Esophagus mucosa (tissue), 1 donor: ENCODE measurements around the gene BRD1. TPM values are rescaled to one million over a fixed set of nuclear protein-coding genes. Genes with fewer than 3 reads are reported as not detected.
"Not testable (repeated sequence)": the region's sequence is repeated elsewhere in the genome, so short reads cannot be mapped to it uniquely, and the experiment has no call there.

Experiments
- ATAC-seq: fragments of 200-7000 bp; cut with Tn5 transposase; one replicate; pipeline ENCODE4 v1.9.1; 2020
- total RNA-seq: library from RNA; stranded (reverse); gene quantifications from one replicate; pipeline ENCODE4 v1.2.4, GENCODE V29; 2023
- donor health status: DM: yes; HTN: yes; CAD: no.

BRD1 gene
- total RNA-seq, 1 donor from 2014 or later = 23.8 TPM

DNA sequence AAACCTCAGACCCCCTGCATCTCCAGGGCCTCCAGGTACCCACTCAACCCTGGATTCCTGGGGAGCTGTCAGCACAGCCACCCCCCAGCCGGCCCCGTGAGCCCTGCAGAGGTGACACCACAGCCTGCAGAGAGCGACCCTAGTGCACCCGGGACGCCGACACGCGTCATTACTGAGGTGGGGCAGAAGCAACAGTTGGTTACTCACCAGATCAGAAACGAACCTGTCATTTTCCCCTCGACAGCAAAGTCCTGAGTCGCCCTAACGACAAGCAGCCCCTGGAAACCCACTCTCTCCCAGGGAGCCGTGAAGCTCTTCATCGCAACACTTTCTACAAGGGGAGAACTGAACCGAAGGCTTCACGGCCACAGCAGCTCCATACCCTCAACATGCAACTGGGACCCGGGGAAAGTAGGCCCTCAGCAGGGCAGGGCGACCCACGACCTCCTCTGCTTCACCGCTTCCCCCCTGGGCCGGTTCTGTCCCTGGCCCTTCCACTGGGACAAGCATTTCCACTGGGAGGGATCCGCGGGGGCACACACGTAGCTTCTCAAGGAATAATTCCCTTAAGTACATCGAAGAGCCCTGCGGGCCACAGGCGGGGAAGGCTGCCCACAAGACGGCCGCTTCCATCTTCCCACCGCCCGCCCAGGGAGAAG lies 1.6 kb downstream of the BRD1 start:
- ATAC-seq = peak; percentile 71

GRCh38 chr22:49825436-49825835 lies 2.2 kb downstream of the BRD1 start:
- ATAC-seq = no peak

GRCh38 chr22:49824936-49825335 lies 2.7 kb downstream of the BRD1 start:
- ATAC-seq = no peak

DNA sequence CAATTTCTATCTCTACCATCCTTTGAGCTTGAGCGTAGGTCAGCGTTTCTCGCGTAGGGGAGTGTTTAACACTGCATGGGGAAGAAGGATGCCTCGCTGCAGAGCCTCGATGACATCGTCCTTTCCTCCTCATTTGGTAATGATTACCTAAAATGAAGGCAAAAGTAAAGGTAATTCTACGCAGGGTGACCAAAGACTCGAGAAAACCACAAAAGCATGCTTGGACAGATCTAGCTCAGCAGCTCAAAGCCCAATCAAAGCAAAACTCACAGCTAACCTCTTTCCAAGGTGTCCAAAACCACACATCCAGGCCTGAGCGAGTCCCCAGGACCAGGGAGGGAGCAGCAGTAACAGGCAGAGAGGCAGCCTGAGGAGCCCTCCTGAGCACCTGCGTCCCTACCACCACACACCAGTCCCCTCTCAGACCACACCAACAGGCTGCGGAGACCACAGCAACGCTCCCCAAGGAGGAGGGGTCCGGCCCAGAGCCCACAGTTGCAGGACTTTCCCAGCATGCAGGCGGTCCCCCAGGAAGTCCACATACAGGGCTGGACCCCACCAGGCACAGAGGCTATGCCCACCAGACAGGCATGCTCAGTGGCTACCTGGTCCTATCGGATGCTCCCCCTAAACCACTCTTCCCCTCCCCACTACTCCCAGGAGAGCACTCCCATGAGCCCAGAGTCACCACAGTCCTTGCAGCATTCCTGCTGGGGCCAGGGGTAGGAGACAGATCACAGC lies 3.3 kb downstream of the BRD1 start:
- ATAC-seq = no peak

GRCh38 chr22:49823289-49824045 lies 4.2 kb downstream of the BRD1 start:
- ATAC-seq = no peak

DNA sequence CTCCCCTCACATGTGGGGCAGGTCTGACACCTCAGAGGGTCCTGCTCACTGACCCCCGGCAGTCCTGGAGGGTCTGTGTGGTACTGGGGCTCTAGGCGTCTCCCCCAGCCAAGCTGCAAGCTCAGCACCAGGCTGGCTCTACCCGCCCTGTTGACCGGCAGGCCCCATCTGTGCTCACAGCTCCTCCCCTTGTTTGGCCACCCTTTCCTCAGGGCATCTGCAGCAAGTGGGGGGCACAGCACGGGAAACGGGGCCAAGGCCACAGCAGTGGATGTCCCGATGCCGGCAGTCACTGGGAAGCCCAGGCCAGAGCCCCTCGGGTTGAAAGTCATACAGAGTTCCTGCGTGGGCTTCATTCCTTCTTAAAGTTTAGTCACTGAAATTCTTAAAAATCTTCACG lies 5.9 kb downstream of the BRD1 start:
- not testable (repeated sequence) for ATAC-seq

DNA sequence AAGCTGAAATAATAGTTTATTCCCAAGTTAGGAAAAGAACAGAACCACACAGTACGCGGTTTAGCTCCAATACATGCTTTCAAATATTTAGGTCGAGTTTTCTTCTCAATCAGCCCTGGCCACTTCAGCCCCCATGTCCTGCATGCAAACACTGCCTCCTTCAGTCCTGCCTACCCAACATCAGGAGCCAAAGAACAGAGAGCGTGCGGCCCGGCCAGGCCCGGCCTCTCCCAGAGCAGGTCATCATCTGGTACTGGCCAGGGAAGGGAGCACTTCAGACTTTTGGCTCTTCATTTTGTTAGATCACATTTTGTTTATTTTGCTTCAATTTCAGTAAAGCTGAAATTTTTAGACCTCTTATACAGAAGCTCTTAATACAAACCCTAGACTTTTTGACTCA lies 6.7 kb downstream of the BRD1 start:
- ATAC-seq = no peak

DNA sequence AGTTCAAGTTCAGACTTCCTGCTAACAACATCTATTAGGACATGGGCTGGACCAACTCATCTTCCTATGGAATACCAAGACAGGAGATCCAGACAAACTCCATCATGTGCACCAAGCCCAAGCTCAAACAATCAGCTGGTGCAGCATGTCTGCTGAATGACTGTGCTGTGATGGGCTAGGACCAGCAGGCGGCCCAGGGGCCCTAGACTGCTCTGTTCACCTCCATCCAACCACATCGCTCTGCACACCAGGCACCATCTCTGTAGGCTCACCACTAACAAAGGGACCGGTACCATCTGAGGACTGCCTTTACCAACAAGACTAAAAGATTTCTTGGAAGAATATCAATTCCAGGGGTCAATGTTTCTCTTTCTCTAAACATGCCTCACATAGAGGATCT lies 10.3 kb downstream of the BRD1 start:
- ATAC-seq = no peak

- peak; percentile 69 for ATAC-seq
These were observed 12.0 kb downstream of the BRD1 start for GRCh38 chr22:49815641-49816091.

DNA sequence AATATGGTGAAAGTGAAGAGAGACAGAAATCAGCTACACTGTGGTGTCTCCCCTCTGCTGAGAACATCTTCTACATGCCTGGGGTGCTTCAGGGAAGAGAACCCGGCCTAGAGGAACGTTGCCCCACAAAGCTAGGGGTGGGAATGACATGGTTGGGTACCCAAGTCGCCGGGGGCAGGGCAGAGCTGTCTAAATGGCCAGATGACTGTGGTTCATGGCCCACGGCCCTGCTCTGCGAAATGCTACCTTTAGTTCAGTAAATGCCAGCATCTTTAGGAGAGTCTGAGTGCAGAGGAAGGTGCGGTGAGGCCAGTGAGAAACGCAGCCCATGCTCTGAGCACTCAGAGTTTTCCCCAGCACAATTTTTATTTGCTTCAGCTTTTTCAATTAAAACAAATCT lies 12.8 kb downstream of the BRD1 start:
- ATAC-seq = no peak

DNA sequence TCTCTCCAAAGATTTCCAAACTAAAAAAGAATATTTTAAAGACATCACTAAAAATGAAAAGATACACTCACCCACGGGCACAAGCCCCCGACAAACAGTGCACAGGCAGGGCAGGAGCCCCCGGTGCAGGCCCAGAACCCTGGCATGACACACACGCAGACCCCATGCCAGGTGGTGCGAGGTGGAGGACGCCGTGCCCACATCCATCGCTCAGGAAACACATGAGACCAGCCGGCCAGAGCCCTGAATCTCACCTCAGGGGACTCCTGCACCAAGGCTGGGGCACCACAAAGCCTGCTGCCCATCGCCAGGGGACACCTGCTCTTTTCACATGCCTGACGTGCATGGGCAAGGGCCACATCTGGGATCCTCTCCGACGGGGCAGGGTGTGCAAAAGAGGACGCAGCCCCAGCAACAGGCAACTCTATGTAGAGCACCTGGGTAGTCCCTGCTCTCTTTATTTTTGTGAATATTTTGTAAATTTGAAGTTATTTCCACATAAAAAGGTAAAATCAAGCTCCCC lies 13.4 kb downstream of the BRD1 start:
- no peak for ATAC-seq

- ATAC-seq = peak; percentile 13
These were observed 14.8 kb downstream of the BRD1 start for GRCh38 chr22:49812838-49813237.

DNA sequence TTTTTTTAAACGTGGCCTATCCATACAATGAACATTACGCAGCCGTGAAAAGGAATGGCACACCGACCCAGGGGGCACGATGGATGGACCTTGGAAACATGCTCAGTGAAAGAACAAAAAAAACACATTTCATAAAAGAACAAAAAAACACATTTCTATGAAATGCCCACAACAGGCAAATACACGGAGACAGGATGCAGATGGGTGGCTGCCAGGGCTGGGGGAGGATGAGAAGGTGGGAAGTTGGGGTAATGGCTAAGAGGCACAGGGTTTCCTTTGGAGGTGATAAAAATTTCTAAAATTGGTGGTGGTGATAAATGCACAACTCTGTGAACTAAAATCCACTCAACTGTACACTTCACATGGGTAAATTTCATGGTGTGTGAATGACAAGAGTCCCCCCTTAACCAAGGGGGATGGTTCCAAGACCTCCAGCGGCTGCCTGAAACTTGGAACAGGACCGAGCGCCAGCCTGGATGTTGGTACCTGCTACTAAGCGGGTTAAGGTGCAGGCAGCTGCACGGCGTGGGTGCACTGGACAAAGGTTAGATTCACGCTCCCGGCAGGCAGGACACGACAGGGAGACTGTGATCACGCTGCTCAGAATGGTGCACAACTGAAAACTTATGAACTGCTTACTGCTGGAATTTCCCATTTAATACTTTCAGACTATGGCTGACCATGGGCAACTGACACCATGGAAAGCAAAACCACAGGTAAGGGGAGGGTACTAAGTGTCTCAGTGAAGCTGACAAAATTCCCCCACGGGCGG lies 16.5 kb downstream of the BRD1 start:
- ATAC-seq = no peak

DNA sequence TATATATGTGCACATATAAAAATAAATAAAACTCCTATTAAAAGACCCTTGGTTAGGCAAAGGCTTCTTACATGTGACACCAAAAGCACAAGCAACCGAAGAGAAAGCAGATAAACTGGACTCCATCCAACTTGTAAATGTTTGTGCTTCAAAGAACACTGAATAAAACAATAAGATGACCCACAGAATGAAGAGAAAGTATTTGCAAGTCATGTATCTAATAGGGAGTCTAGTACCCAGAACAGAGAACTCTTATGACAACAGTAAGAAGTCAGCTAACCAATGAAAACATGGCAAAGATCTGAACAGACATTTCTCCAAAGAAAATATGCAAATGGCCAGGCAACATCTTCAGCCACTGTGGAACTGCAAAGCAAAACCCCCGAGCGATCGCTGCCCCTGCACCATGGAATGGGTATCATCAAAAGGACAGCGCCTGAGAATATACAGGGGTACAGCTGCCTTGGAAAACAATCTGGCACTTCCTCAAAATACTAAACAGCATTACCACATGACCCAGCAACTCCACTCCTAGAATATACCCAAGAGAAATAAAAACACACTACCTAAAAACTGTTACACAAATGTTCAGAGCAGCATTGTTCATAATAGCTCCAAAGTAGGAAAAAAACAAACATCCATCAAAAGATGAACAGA lies 17.2 kb downstream of the BRD1 start:
- no peak for ATAC-seq

DNA sequence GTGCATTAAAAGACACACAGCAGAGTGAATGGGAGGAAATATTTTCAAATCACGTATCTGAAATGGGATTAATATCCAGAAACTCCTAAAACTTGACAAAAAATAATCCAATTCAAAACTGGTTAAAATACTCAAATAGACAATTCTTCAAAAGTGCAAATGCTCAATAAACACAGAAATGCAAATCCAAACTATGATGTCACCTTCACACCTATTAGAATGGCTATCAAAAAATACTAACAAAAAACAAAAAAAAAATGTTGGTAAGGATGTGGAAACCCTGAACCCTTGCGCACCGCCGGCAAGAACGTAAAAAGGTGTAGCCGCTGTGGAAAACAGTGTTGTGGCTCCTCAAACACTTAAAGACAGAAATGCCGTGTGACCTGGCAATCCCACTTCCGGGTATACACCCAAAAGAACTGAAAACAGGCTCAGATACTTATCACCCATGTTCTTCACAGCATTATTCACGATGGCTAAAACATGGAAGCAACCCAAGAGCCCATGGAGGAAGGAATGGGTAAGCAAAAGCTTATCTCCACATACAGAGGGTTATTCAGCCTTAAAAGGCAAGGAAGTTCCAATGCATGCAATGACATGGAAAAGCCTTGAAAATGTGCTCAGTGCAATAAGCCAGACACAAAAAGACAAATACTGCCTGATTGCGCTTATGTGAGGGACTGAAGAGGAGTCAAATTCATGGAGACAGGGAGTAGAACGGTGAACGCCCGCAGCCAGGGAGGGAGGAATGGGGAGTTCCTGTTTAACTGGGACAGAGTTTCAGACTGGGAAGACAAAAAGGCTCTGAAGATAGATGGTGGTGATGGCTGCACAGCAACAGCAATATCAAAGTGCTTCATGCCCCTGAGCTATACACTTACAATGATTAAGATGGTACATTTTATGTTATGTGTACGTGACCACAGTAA lies 19.6 kb downstream of the BRD1 start:
- no peak for ATAC-seq

- no peak for ATAC-seq
These were observed 20.5 kb downstream of the BRD1 start for GRCh38 chr22:49807129-49807528.

DNA sequence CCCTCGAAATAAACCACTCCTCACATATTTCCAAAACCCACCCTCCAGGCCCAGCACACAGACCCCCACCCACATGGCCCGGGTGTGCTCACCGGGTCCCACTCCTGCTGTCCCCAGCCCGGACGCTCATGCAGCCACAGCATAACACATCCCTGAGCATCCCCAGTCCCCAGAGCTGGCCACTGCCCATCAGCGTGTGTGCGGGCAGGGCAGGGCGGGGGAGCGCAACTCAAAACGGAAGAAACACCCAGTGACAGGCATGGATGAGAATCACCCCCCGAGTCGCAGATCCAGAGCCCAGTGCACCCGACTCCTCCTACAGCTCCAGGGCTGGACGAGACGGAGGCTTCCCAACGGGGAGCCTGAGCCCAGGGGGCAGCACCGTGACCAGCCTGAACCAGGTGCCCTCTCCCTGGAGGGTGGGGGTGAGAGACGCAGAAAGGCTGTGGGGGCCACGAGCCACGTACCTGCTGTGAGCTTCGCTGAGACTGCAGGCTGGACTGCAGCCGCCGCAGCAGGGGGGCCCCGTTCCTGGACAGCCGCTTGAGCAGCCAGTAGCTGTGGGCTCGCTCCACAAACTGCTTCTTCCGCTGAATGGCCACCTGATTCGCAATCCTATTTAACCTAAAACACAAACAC lies 23.8 kb downstream of the BRD1 start:
- ATAC-seq = no peak

GRCh38 chr22:49803134-49803533 lies 24.5 kb downstream of the BRD1 start:
- no peak for ATAC-seq

DNA sequence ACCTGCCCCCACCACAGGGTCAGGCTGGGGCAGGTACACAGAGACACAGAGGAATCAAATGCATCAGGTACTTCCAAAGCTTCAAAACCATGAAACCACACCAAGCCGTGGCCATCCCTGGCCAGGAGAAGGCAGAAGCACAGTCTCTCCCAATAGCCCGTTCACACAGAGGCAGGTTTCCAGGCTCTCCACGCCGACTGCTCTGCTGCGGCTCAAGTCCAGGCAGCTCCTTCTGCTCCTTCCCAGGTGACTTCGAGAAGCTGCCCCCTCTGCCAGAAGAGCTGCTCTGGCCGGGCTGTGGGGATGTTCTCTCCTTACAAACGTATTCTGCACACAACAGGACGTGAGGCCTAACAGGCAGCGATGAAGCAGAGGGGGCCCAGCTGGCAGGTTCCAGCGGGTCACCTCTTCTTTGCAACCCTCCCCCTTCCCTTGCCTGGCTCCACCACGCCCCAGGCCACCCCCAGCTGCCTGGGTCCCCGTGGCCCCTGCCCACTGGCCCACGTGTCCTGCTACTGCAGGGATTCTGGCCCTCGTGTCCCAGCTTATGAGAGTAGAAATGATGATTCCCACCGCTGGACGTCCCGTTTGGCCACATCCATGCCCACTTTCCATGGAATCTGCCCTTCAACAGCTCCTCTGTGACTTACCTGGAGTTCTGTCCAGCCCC lies 26.1 kb downstream of the BRD1 start:
- no peak for ATAC-seq
